Measurements from ENCODE around the gene SART3.

SART3 gene

GRCh38 chr12:108584456-108585065, 23.6 kb upstream of the SART3 start:
- Histone ChIP-seq H3K36me3 (ENCODE audit: control insufficient read depth, insufficient read depth, low read length) (no peaks in the 10 kb centered on the region), H3K4me3 (replicated peaks; ENCODE audit: low read depth, low read length) (no peak overlapping the region), H3K27me3 (replicated peaks; ENCODE audit: control insufficient read depth, insufficient read depth, low read length) (no peaks in the 10 kb centered on the region)
- TF ChIP-seq CTCF (IDR thresholded peaks at IDR 0.05; ENCODE audit: insufficient read depth, low read length, poor library complexity, severe bottlenecking), result no peak
- DNase-seq (ENCODE audit: extremely low read depth, insufficient read length), result no peak

DNA sequence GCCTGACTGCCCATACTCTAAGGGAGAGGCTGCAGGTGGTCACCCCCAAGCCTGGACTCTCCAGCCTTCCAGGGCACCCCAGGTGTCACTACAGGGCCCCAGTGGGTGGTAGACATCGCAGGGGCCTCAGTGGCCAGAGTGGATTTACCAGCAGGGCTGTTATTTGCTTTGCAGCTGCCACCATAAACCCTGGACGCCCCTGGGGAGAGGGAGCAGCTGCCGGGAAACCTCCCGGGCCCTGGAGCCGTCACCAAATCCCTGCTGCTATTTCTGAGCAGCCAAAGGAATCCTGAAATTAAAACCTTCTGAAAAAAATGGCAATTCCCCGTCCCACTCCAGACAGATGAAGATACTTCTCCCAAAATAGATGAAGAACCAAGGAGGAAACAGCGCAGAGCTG, 23.0 kb upstream of the SART3 start:
- no peak for DNase-seq (ENCODE audit: extremely low read depth, insufficient read length)
- Histone ChIP-seq H3K27me3 (replicated peaks; ENCODE audit: control insufficient read depth, insufficient read depth, low read length) (no peaks in the 10 kb centered on the region), H3K4me3 (replicated peaks; ENCODE audit: low read depth, low read length) (no peak overlapping the region), H3K36me3 (ENCODE audit: control insufficient read depth, insufficient read depth, low read length) (no peaks in the 10 kb centered on the region)
- TF ChIP-seq CTCF (IDR thresholded peaks at IDR 0.05; ENCODE audit: insufficient read depth, low read length, poor library complexity, severe bottlenecking), result no peak

DNA sequence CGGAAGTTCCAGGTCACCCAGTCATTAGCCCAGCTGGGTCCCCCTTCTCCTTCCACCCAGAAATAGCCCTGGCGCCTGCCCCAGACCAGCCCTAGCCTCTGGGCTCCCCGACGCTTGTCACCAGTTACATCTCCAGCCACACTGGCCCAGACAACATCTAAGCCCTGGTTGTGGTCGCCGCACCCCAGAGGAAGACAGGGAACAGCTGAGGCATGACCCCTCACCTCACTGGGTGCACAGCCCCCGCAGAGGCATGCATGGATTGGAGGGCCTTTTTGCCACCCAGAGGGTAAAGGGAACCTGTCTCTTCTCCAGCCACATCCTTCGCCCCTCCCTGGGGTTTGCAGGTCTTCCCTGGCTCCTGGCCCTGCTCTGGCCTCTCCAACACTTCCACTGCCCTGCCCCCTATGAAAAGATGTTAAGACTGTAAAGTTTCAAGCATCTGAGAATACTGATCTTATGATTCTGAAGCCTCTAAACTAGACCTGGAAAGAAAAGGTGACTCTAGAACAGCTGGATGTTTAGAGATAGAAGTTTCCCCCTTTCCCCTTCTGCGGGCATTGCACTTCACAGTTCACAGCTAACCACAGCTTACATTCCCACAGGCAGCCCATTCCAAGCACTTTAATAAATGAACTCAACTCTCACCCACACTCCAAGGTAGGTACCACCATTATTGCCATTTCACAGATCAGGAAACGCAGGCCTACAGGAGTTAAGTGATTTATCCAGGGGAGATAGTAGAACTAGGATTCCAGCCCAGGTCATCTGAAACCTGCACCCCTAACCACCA, 22.2 kb upstream of the SART3 start:
- no peaks in the 10 kb centered on the region for H3K27me3 ChIP-seq (replicated peaks; ENCODE audit: control insufficient read depth, insufficient read depth, low read length)
- H3K36me3 ChIP-seq (ENCODE audit: control insufficient read depth, insufficient read depth, low read length), result no peaks in the 10 kb centered on the region
- no peak for TF ChIP-seq CTCF (IDR thresholded peaks at IDR 0.05; ENCODE audit: insufficient read depth, low read length, poor library complexity, severe bottlenecking)
- H3K4me3 ChIP-seq (replicated peaks; ENCODE audit: low read depth, low read length), result no peak overlapping the region
- no peak for DNase-seq (ENCODE audit: extremely low read depth, insufficient read length)

GRCh38 chr12:108582509-108582908, 21.5 kb upstream of the SART3 start:
- H3K4me3 ChIP-seq (replicated peaks; ENCODE audit: low read depth, low read length), result no peak overlapping the region
- DNase-seq (ENCODE audit: extremely low read depth, insufficient read length), result no peak

DNA sequence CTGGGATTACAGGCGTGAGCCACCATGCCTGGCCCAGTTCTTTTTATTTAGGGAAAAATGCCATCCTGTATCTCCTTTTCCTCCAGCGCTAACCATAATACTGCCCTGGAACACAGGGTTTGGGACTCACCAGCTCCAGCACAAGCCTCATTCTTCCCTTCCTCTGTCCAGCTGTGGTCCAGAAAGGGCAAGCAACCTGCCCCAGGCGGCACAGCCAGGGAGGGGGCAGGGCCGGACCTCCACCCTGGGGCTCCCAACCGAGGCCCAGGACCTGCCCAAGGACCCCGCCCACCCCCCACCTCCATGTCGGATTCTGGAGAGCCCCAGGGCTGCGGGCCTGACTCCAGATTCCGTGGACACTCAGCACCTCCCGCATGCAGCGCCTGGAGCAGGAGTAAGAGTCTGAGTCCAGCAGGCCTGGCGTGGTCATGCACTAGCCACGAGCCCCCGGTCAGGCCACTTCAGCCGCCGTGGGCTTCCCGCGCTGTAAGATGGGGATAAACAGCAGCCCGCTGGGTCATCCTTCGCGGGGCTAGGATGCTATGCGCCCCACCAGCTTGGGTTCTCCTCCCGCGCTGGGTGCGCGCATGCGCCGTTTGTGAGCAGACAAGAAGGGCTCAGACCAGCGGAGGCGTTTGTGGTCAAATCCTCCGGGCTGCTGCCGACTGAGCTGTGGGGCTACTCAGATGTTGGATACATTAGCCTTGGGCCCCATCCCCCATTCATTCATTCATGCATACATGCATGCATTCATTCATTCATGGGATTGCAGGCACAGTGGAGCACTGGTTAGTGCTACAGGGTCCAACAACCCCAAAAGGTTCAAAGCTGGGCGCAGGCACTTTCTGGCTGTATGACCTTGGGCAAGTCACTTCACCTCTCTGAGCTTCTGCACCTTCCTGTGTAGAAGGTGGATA, 20.6 kb upstream of the SART3 start:
- H3K4me3 ChIP-seq (replicated peaks; ENCODE audit: low read depth, low read length), result no peak overlapping the region
- no peaks in the 10 kb centered on the region for H3K36me3 ChIP-seq (ENCODE audit: control insufficient read depth, insufficient read depth, low read length)
- no peak for DNase-seq (ENCODE audit: extremely low read depth, insufficient read length)
- no peak for TF ChIP-seq CTCF (IDR thresholded peaks at IDR 0.05; ENCODE audit: insufficient read depth, low read length, poor library complexity, severe bottlenecking)
- H3K27me3 ChIP-seq (replicated peaks; ENCODE audit: control insufficient read depth, insufficient read depth, low read length), result no peaks in the 10 kb centered on the region

More at GRCh38 chr12:108582509-108582908, 21.5 kb upstream of the SART3 start:
- Histone ChIP-seq H3K36me3 (ENCODE audit: control insufficient read depth, insufficient read depth, low read length) (no peaks in the 10 kb centered on the region), H3K27me3 (replicated peaks; ENCODE audit: control insufficient read depth, insufficient read depth, low read length) (no peaks in the 10 kb centered on the region)
- no peak for TF ChIP-seq CTCF (IDR thresholded peaks at IDR 0.05; ENCODE audit: insufficient read depth, low read length, poor library complexity, severe bottlenecking)
